ENCODE data around the gene INSYN1. TPM values are rescaled to one million over a fixed set of nuclear protein-coding genes. Genes with fewer than 3 reads are reported as not detected.
A peak's percentile ranks its signal among the peaks of the same experiment; 100 is the strongest.

INSYN1 gene
- total and polyA plus RNA-seq, 9 of the 15 experiments (the other 6 are each of a cell fraction or from before 2014, with no cell fraction given), result not detected

DNA sequence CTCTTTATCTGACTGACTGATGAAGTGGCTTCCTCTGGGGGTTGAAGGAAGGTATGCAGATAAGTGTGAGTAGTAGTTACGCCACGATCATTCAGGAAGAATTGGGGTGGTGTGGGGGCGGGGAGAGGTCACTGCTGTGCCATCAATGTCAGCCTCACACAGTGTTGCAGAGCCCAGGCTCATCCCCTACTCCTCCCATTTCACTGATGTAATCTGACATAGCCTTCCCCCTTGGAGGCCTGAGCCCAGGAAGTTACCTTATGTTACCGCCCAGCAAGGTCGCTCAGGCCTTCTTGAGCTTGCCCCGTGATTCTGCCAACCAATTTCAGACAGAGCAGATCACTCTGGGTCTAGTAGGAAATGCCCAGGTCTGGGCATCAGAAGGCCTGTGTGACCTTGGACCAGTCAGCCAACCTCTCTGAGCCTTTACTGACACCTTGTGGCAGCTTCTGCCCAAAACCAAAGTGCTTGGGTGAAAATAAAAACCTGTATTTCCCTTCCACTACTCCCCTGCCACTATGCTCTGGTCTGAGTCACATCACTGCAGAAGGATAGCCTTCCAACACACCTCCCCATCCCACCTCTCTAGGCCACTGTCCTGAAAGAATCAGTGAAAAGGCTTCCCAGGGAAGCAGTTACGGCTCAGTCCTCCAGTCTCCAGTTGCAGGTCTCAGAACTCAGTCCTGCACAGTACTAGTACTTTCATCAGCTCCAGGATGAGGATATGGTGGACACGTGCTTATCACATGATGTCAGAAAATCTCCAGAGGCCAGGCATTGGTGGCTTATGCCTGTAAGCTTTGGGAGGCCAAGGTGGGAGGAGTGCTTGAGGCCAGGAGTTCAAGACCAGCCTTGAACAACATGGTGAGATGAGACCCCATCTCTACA is 28.1 kb upstream of the INSYN1 start (continued):
- TF ChIP-seq MGA (IDR thresholded peaks at IDR 0.05) (peak; percentile 65), ATF7 (IDR thresholded peaks at IDR 0.05) (peak; percentile 72), EP300 (IDR thresholded peaks at IDR 0.05; ENCODE audit: low read length) (peak; percentile 56), SMARCA5 (IDR thresholded peaks at IDR 0.05) (peak; percentile 81; the same call in 1 of the 2 replicates), STAT5B (CRISPR knock-in tag; IDR thresholded peaks at IDR 0.05) (no peak), KHSRP (IDR thresholded peaks at IDR 0.05) (no peak), CXXC5 (CRISPR knock-in tag; IDR thresholded peaks at IDR 0.05) (peak; percentile 44), HDGF (IDR thresholded peaks at IDR 0.05) (0 out of 2 replicates have a peak, but pooled peaks have one; percentile 26), ETV5 (CRISPR knock-in tag; IDR thresholded peaks at IDR 0.05; ENCODE audit: low read depth) (0 out of 2 replicates have a peak, but pooled peaks have one; percentile 42), SOX6 (IDR thresholded peaks at IDR 0.05) (peak; percentile 41; the same call in 1 of the 2 replicates), CEBPG (CRISPR knock-in tag; IDR thresholded peaks at IDR 0.05) (peak; percentile 48; the same call in 1 of the 2 replicates), CEBPG (tag; conservative IDR thresholded peaks at IDR 0.05 in 1 of 2, IDR thresholded peaks at IDR 0.05 in 1 of 2) (peak; percentile 27 to 72; a peak in 2 of 4 replicates), RBM25 (IDR thresholded peaks at IDR 0.05; ENCODE audit: low read depth, low read length, severe bottlenecking) (peak; percentile 91), TRIM24 (IDR thresholded peaks at IDR 0.05) (peak in 1 of 2 experiments; percentile 31; a peak in 1 of 4 replicates), RNF2 (IDR thresholded peaks at IDR 0.05) (peak; percentile 56; the same call in 1 of the 2 replicates), ATF3 (IDR thresholded peaks at IDR 0.05) (peak; percentile 11; the same call in 1 of the 2 replicates), ATF3 (CRISPR knock-in tag; conservative IDR thresholded peaks at IDR 0.05) (no peak), BHLHE40 (IDR thresholded peaks at IDR 0.05; ENCODE audit: low read length) (peak; percentile 72)

Measured in K562 (cell line).